ENCODE data around the gene GATA6.
"Not testable (repeated sequence)": the region's sequence is repeated elsewhere in the genome, so short reads cannot be mapped to it uniquely, and the experiment has no call there.

GATA6 gene

GRCh38 chr18:22182884-22183697 is 13.7 kb downstream of the GATA6 start:
- DNase-seq (ENCODE audit: low spot score), result no peak

GRCh38 chr18:22183698-22184170 is 14.3 kb downstream of the GATA6 start:
- DNase-seq (ENCODE audit: low spot score), result no peak

GRCh38 chr18:22184573-22184972 is 15.2 kb downstream of the GATA6 start:
- DNase-seq (ENCODE audit: low spot score), result not testable (repeated sequence)

DNA sequence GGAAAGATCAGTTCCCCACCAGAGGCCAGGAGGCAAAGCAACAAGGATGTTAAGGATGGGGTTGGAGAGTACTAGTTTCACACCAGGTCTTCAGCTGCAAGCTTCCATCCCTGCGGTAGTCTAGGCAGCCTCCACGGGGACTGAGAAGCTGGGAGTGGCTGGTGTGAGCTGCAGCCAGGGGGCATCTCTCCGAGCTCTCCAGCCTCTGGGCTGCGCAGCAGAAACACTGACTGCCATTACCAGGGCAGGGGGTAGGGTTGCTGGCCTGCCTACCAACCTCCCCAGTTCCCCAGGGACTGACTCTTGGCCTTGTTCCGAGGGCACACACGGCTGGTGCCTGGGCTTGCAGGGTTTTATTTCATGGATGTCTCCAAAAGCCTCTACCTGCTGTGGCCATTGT is 15.9 kb downstream of the GATA6 start:
- DNase-seq (ENCODE audit: low spot score), result no peak

DNA sequence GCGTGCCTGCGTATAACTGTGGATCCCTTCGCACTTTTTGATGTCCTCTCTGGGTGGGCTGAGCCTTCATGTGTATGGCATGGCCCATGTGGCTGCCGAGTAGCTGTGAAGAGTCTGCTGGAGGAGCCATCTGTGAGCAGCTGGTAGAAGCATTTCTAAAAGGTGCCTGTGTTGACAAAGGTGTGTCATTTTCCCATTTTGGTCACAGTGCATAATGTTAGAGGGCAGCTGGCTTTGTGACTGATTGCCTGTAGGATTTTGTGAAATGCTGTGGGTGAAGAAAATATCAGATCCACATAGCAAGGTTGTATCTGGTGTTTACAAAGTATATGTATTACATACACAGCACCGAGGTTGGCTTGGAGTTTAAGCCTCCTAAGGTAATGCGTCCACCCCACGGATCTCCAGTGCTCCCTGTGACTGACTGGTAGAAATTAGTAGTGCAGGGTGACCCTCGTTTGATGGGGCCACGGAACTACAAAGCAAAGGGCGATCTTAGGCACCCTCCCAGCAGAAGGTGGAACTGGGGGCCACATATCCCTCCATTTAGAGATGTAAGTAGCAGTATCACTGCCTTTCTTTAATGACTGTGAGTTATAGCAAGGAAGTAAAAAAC is 16.5 kb downstream of the GATA6 start:
- no peak for DNase-seq (ENCODE audit: low spot score)

- no peak for DNase-seq (ENCODE audit: low spot score)
Observed at GRCh38 chr18:22186484-22186971, 17.1 kb downstream of the GATA6 start.

DNA sequence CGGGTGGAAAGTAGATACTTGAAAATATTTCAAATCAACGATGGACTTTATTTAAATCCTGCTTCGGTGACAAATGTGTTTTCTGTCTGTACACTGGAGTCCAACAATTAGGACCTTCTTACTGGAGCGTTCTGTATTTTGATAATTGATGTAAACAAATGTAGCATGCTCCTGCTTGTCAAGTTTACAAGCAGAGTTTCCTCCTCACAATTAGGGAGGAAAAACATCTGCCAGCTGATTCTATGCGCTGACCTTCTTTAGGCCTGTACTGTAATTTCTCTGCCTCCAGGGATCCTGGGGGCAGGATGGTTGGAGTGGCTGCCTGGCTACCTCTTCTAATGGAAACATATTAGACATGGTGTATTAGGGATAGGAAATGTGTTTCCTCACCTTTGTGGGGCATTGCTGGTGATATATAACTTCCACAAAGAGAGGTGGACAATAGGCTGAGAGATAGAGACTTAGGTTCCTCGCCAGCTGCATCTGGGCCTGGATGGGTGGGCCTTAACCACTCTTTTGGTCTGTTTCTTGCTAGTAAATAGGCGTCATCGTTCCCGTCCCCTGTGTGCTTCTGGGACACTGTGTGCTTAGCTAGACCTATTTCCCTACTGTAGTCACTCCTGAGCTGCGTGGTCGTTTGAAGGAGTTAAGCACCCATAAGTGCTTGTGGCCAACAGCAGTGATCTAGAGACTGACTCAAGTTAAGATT is 19.3 kb downstream of the GATA6 start:
- no peak for DNase-seq (ENCODE audit: low spot score)

DNA sequence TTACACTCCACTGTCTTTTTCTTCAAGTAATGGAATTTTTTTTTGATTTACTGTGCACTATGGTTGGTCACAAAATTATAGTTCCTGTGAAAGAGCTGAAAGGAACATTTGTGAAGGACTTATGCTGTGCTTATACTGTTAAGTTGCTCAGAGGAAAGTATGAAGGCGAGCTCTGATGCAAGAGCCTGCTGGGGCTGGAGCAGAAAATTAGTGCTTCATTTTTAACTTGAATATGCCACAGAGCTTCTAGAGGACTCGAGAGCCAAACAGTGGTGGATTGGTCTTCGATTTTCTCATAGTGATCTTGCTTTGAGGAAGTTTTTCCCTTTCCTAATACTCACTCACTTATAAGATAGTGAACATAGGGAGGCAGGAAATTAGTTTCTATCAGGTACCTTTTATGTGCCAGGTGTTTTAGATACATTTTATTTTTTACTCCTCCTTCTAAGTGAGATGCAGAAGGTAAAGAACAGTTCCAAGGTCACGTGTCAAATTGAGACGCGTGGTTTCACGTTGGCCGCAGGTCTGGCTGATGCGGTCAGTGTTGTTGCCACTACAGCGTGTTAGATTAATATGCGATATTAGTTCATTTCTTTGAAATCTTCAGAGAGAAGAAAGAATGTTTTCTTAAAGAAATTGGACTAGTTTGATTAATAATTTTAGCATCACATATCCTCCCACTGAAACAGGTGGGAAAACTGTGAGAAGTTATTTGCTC is 20.2 kb downstream of the GATA6 start:
- DNase-seq (ENCODE audit: low spot score), result no peak

- DNase-seq (ENCODE audit: low spot score), result no peak
Observed at GRCh38 chr18:22191346-22191695, 21.9 kb downstream of the GATA6 start.

- DNase-seq (ENCODE audit: low spot score), result no peak
Observed at GRCh38 chr18:22191923-22192322, 22.5 kb downstream of the GATA6 start.

- DNase-seq (ENCODE audit: low spot score), result no peak
Observed at GRCh38 chr18:22193466-22193865, 24.1 kb downstream of the GATA6 start.

DNA sequence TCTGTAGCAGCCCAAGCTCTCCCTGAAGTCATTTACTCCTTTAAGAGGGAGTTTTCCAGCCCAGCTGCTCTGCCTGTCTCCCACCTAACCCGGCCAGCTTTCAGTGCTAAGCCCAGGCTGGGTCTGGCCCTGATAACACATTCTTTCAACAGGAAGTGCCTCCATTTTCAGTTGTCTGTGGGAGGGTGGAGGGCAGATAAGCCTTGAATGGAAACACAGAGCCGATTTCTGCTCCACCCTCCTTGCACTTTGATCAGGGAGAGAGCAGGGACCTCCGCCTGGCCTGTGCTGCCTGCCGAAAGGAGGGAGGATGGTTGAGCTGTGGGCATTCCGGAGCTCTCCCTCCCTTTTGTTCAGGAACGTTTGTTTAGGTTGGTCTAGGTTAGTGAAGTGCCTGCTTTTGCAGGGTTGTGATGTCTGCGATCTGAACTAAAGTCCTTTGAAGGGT is 24.8 kb downstream of the GATA6 start:
- DNase-seq (ENCODE audit: low spot score), result no peak

DNA sequence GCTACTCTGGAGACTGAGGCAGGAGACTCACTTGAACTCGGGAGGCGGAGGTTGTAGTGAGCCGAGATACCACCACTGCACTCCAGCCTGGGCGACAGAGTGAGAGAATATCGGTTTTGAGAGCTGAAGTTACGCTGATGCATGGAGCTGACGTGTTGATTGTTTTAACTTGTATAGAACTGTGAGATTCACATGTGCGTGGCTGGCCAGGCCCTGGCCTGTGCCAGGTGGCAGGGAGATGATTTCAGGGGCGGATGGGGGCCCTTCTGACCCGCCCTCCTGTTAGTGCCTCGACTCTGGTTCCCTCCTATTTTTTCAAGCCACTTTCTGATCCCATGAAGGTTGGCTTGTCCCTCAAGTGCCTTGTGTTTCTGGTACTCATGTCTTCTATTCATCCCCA is 25.7 kb downstream of the GATA6 start:
- DNase-seq (ENCODE audit: low spot score), result no peak

- not testable (repeated sequence) for DNase-seq (ENCODE audit: low spot score)
Observed at GRCh38 chr18:22196943-22197342, 27.6 kb downstream of the GATA6 start.

DNA sequence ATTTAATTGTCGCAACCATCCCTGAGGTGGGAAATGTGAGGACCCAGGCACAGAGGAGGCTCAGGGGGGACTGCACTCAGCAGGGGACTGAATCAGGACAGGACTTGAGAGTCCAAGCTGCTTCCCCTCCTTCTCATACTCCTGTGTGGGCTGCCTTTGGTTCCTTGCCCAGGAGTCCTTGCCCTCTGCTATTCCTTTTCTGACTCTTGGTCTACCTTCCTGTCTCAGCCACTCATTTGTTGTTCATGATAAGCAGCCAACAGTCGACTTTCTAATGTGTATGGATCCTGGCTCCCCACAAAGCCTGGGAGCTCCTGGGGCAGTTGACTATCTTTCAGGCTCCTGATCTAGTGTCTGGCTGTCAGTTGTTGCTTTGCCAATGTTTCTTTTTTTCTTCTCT is 28.3 kb downstream of the GATA6 start:
- no peak for DNase-seq (ENCODE audit: low spot score)

DNA sequence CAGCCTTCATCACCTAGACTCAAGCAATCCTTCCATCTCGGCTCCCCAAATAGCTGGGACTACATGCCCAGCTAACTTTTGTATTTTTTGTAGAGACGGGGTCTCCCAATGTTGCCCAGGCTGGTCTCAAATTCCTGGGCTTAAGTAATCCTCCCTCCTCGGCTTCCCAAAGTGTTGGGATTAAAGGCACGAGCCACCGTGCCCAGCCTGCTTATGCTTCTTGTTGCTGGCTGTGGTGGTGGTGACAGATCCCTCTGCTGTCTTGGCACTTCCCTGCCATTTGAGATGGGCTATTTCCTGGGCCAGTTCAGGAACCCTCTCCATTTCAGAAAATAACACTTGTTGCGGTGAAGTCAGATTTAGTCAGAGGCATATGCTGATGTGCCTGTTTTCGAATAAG is 28.8 kb downstream of the GATA6 start:
- DNase-seq (ENCODE audit: low spot score), result no peak

- no peak for DNase-seq (ENCODE audit: low spot score)
Observed at GRCh38 chr18:22199005-22199404, 29.6 kb downstream of the GATA6 start.

DNA sequence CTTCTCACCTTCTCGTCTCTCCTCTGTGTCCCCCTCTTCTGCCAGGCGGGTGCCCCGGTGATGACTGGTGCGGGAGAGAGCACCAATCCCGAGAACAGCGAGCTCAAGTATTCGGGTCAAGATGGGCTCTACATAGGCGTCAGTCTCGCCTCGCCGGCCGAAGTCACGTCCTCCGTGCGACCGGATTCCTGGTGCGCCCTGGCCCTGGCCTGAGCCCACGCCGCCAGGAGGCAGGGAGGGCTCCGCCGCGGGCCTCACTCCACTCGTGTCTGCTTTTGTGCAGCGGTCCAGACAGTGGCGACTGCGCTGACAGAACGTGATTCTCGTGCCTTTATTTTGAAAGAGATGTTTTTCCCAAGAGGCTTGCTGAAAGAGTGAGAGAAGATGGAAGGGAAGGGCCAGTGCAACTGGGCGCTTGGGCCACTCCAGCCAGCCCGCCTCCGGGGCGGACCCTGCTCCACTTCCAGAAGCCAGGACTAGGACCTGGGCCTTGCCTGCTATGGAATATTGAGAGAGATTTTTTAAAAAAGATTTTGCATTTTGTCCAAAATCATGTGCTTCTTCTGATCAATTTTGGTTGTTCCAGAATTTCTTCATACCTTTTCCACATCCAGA is 31.3 kb downstream of the GATA6 start:
- no peak for DNase-seq (ENCODE audit: low spot score)

DNA sequence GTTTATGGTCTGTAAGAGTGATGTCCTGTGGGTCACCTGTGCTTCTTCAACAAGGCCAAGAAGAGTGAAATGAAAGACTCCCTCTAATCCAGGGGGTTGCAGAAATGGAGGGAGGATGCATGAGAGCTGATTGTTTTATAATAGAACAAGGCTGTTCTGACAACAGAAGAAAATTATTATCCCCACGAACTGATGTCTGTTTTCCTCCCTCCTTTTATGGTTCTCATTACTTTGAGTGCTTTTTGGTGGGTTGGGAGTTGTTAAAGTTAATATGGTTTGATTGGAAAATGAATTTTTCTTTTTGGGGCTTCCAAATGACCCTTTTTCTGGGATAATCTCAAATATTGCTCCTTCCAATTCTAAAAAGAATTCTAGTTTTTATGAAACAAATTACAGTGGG is 33.6 kb downstream of the GATA6 start:
- no peak for DNase-seq (ENCODE audit: low spot score)

DNA sequence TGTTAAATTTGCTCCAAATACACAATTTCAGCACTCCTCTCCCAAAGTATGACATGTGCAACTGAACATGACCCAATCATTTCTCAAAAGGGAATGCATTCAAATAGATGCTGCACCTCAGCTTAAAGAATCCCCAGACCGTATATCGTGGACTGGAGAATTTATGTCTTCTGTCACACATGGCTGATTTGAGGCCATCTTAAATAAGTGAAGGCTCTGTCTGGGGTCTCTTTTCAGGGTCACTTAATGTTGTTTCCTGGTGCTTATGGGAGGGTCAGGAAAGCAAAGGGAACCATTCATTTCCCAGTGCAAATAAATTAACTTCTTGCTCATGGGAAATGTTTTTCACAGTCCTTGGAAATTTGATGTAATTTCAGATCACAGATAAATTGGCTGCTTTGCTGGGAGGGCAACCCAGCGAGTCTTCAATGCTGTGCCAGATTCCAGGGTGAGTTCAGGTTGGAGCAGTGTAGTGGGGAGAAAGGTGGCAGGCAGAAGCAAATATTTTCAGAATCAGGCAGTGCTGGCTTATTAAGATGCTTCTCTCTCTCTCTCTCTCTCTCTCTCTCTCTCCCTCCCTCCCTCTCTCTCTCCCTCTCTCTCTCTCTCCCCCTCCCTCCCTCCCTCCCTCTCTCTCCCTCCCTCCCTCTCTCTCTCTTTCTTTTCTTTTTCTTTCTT is 34.3 kb downstream of the GATA6 start:
- DNase-seq (ENCODE audit: low spot score), result no peak

DNA sequence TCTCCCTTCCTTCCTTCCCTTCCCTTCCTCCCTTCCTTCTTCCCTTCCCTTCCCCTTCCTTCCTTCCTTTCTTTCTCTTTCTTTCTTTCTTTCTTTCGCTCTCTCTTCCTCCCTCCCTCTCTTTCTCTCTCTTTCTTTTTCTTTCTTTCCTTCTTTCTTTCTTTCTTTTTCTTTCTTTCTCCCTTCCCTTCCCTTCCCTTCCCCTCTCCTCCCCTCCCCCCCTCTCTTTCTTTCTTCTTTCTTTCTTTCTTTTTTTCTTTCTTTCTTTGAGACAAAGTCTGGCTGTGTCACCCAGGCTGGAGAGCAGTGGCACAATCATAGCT is 34.8 kb downstream of the GATA6 start:
- no peak for DNase-seq (ENCODE audit: low spot score)

All from hematopoietic multipotent progenitor cell treated with erythropoietin and hydrocortisone succinate and interleukin-3 and kit ligand, for 17 days (in vitro differentiated cells).